Measurements from ENCODE around the gene EBI3.
"Not testable (repeated sequence)": the region's sequence is repeated elsewhere in the genome, so short reads cannot be mapped to it uniquely, and the experiment has no call there.

EBI3 gene

GRCh38 chr19:4278419-4279266 lies 49.3 kb downstream of the EBI3 start, which contains the start of gene SHD:
SHD (plus strand) TSS chr19:4279266; CDS start chr19:4280064, 798 bp downstream.
- no peak for DNase-seq (ENCODE audit: low read depth)

DNA sequence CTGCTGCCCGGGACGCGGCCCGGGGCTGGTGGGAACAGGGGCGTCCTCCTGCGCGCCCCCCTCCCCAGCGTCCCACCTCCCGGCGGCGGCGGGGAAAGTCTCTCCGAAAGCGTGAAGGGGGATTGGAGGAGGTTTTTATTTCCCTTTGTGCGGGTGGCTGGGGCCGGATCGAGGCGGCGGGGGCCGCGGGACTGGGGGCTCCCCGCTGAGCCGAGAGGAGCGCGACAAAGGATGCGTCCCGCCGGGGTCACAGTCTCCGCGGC lies 49.9 kb downstream of the EBI3 start:
- DNase-seq (ENCODE audit: low read depth) = no peak

DNA sequence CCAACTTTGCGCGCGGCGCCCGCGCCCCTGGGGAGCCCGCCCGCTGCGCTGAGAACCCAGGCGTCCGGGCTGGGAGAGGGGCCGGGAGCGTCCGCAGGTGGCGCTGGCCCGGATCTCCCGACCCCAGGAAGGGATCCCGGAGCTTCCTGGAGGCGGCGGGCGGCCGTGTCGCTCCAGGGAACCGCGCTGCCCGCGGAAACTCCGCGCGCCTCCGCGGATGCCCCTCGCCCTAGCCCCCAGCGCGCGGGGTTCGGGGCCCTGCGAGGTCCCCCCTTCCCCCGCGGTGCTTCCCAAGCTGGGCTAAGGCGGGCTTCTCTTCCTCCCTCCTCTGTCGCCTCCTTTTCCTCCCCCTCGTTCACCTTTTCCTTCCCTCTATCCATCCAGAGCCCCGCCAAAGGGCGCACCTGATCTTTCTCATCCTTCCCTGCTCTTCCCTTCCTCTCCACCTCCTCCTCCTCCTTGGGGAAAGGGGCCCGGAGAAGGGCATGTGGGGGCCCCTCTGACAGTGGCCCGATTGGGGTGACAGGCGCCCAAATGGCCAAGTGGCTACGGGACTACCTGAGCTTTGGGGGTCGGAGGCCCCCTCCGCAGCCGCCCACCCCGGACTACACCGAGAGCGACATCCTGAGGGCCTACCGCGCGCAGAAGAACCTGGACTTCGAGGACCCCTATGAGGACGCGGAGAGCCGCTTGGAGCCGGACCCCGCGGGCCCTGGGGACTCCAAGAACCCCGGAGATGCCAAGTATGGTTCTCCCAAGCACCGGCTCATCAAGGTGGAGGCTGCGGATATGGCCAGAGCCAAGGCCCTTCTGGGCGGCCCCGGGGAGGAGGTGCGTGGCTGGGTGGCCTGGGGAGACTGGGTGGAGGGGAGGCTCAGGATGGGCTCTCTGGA lies 50.5 kb downstream of the EBI3 start:
- no peak for DNase-seq (ENCODE audit: low read depth)

DNA sequence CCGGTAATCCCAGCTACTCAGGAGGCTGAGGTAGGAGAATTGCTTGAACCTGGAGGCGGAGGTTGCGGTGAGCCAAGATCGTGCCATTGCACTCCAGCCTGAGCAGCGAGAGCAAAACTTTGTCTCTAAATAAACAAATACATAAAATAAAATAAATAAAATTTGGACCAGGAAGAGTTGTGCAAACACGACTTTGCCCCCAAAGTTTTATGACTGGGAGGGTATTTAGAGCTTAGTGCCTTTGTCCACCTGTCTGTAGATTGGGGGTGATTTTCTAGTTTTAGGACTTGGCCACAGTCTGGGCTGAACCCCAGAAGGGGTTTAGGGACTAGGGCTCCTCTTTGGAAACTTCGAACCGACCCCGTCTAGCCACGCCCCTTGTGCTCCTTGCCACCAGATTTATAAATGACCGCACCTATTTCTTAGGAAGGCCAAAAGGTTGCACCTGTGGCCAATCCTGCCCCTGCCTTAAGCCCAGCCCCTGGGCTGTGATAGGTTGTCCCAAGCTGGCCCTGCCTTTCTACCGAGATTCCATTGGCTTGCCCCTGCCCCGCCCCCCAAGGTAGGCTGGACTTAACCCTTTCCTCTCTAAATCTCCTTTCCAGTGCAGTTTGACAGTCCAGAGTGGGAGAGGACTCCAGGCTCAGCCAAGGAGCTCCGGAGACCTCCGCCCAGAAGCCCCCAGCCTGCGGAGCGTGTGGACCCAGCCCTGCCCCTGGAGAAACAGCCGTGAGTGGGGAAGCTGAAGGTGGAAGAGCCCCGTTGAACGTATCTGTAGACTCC lies 55.0 kb downstream of the EBI3 start:
- DNase-seq (ENCODE audit: low read depth) = no peak

- no peak for DNase-seq (ENCODE audit: low read depth)
Measured at GRCh38 chr19:4284974-4285373, 55.7 kb downstream of the EBI3 start.

DNA sequence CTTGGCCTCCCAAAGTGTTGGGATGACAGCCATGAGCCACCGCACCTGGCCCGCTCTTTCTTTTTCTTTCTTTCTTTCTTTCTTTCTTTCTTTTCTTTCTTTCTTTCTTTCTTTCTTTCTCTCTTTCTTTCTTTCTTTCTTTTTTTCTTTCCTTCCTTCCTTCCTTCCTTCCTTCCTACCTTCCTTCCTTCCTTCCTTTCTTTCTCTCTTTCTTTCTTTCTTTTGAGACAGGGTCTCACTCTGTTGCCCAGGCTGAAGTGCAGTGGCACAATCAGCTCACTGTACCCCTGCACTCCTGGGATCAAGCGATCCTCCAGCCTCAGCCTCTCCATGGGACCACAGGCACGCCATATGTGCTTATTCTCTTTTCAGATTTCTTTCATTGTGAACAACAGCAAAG lies 56.8 kb downstream of the EBI3 start:
- DNase-seq (ENCODE audit: low read depth) = not testable (repeated sequence)
